HepG2 (cell line): Measurements from ENCODE around the gene NT5C. TPM values are rescaled to one million over a fixed set of nuclear protein-coding genes. Genes with fewer than 3 reads are reported as not detected.

Experiments
- ATAC-seq: fragments of 200-7000 bp; cut with Tn5 transposase; 3 replicates; pipeline ENCODE4 v1.9.1; 2020; ENCODE audit warnings: mild to moderate bottlenecking, moderate library complexity
- BruUV-seq: library from RNA; stranded (reverse); fragments of 400-500 nt; replicated peaks from 2 replicates; lab custom pipeline; 2021; lab: Mats Ljungman, UMichigan
- CTCF ChIA-PET: fragments of 300-600 bp; formaldehyde crosslinking; extraction: SDS; loops from one replicate; lab custom pipeline; 2021; ENCODE audit warnings: low total read pairs, inconsistent platforms, low intra/inter-chr PET ratio; lab: Yijun Ruan, JAX
- POLR2A ChIA-PET: fragments of 350-600 bp; sonication (Branson Sonifier 250); formaldehyde crosslinking; loops from one replicate; lab custom pipeline; 2020; ENCODE audit warnings: antibody characterized with exemption, inconsistent platforms; lab: Yijun Ruan, JAX
- DNase-seq: peaks from one replicate; pipeline ENCODE4 v3.0.0-alpha.2; 2015; ENCODE audit warnings: low spot score
- FAIRE-seq: peaks from 3 replicates; lab custom pipeline; 2011; peaks lifted over from hg19 to GRCh38; lab: Jason Lieb, UNC
- H2AFZ ChIP-seq: one replicate; pipeline ENCODE4 v1.6.1; 2011; ENCODE audit warnings: low read length, inconsistent platforms
- H3K27ac ChIP-seq: fragments of 300-600 bp; 3 replicates; pipeline ENCODE4 v1.8.0; 2011; ENCODE audit warnings: mixed run types, mild to moderate bottlenecking, mixed read lengths, low read length, inconsistent platforms; ENCODE audit not compliant: insufficient read depth; ENCODE audit errors: extremely low read length
- H3K27me3 ChIP-seq, 2 experiments: fragments of 200-600 bp in 1 of 2; 2 replicates in 1 of 2; 3 replicates in 1 of 2; pipeline versions ENCODE4 v1.6.0 to v1.8.0; 2011; ENCODE audit warnings: low read length in 2 of 2, mild to moderate bottlenecking in 2 of 2, moderate library complexity in 2 of 2, inconsistent platforms in 1 of 2; ENCODE audit not compliant: insufficient read depth in 2 of 2, control insufficient read depth in 1 of 2
- H3K36me3 ChIP-seq, 2 experiments: fragments of 200-600 bp in 1 of 2; replicated peaks in 1 of 2; 2 replicates in 1 of 2; 3 replicates in 1 of 2; pipeline versions ENCODE4 v1.5.1 to v1.8.0; 2011; ENCODE audit warnings: low read length in 2 of 2, inconsistent platforms in 1 of 2; ENCODE audit not compliant: insufficient read depth in 2 of 2, control insufficient read depth in 1 of 2
- H3K4me1 ChIP-seq: 2 replicates; pipeline ENCODE4 v1.5.1; 2012; ENCODE audit warnings: low read length, inconsistent platforms; ENCODE audit not compliant: insufficient read depth
- H3K4me2 ChIP-seq: 2 replicates; pipeline ENCODE4 v1.6.0; 2011; ENCODE audit warnings: low read depth, low read length, inconsistent platforms
- H3K4me3 ChIP-seq, 3 experiments: fragments of 200-600 bp in 1 of 3; sonication (generic), shearing (Covaris generic) in 1 of 3; replicated peaks in 1 of 3; 2 replicates each; pipeline ENCODE4 v1.5.1; 2011 to 2016; ENCODE audit warnings: low read length in 3 of 3, inconsistent platforms in 2 of 3, low read depth in 2 of 3, mild to moderate bottlenecking in 2 of 3, control low read depth in 1 of 3, mixed read lengths in 1 of 3; ENCODE audit not compliant: insufficient read depth in 1 of 3
- H3K79me2 ChIP-seq: one replicate; pipeline ENCODE4 v1.6.1; 2011; ENCODE audit warnings: low read length, inconsistent platforms; ENCODE audit not compliant: insufficient read depth
- H3K9ac ChIP-seq: 2 replicates; pipeline ENCODE4 v1.6.0; 2011; ENCODE audit warnings: mild to moderate bottlenecking, low read depth, low read length, inconsistent platforms; ENCODE audit not compliant: insufficient read depth
- H3K9me3 ChIP-seq: 2 replicates; pipeline ENCODE4 v1.5.1; 2012; ENCODE audit warnings: mild to moderate bottlenecking, low read length
- H4K20me1 ChIP-seq: 2 replicates; pipeline ENCODE4 v1.6.0; 2011; ENCODE audit warnings: inconsistent platforms, mild to moderate bottlenecking, low read length, moderate library complexity; ENCODE audit not compliant: insufficient read depth
- ETV6 ChIP-seq: sonication (generic); formaldehyde crosslinking; conservative IDR thresholded peaks from 2 replicates; pipeline ENCODE4 v1.4.0; 2020; ENCODE audit warnings: missing genetic modification reagents
- FOXP1 ChIP-seq, 2 experiments: fragments of 450-650 bp in 1 of 2; IDR thresholded peaks; 2 replicates each; pipeline ENCODE4 v1.6.1; 2017 to 2018; ENCODE audit warnings: antibody characterized with exemption in 1 of 2
- HINFP ChIP-seq: sonication (generic); formaldehyde crosslinking; IDR thresholded peaks from 2 replicates; pipeline ENCODE4 v1.4.0; 2020; ENCODE audit warnings: low read depth, mild to moderate bottlenecking, missing genetic modification reagents
- ISL2 ChIP-seq: sonication (generic); formaldehyde crosslinking; IDR thresholded peaks from 2 replicates; pipeline ENCODE4 v1.5.0; 2020; ENCODE audit warnings: missing genetic modification reagents
- NFE2L1 ChIP-seq: sonication (generic); formaldehyde crosslinking; IDR thresholded peaks from 2 replicates; pipeline ENCODE4 v1.4.0; 2020; ENCODE audit warnings: missing genetic modification reagents, mild to moderate bottlenecking, borderline replicate concordance
- RAD51 ChIP-seq: fragments of 450-650 bp; IDR thresholded peaks from 2 replicates; pipeline ENCODE4 v1.6.1; 2016; ENCODE audit warnings: borderline replicate concordance
- RERE ChIP-seq: IDR thresholded peaks from 2 replicates; pipeline ENCODE4 v1.6.1; 2016; ENCODE audit warnings: low read depth, missing genetic modification reagents, missing compliant biosample characterization
- TCF7 ChIP-seq: sonication (generic); IDR thresholded peaks from 2 replicates; pipeline ENCODE4 v1.6.1; 2016; ENCODE audit warnings: antibody characterized with exemption, low read depth
- ZNF609 ChIP-seq: sonication (generic); formaldehyde crosslinking; IDR thresholded peaks from 2 replicates; pipeline ENCODE4 v1.4.0; 2020; ENCODE audit warnings: mild to moderate bottlenecking, missing genetic modification reagents, borderline replicate concordance
- ZNF773 ChIP-seq: sonication (generic); formaldehyde crosslinking; IDR thresholded peaks from 2 replicates; pipeline ENCODE4 v1.4.0; 2020; ENCODE audit warnings: missing genetic modification reagents, borderline replicate concordance
- WGBS: methylation state at CpG from one replicate; pipeline ENCODE4 v1.1.6; 2017; ENCODE audit warnings: low lambda C conversion rate; 5-methylcytosine and 5-hydroxymethylcytosine counted together
- in situ Hi-C: cut with HindIII; loops from 2 replicates; pipeline ENCODE4 v1.10.0; 2017; ENCODE audit warnings: low pct_unique_long_range_greater_than_20kb; ENCODE audit not compliant: extremely low pct_ligation_motif_present
- intact Hi-C: fragments of 100-400 bp; cut with micrococcal nuclease; formaldehyde crosslinking; loops from one replicate; pipeline ENCODE4 v1.10.0; 2022; ENCODE audit not compliant: unreplicated experiment
- polyA plus RNA-seq, 8 experiments: library from polyadenylated mRNA; depleted of rRNA in 3 of 8; stranded (reverse) in 7 of 8; unstranded in 1 of 8; fragments of >200 nt; fragmentation: Illumina TruSeq in 4 of 8; extraction: Trizol in 4 of 8; gene quantifications; 2 replicates each; pipeline versions ENCODE4 v1.2.1 to v1.2.3, GENCODE V29; 2011 to 2016; ENCODE audit warnings: low read depth in 4 of 8, missing spikeins in 1 of 8, mixed read lengths in 1 of 8; ENCODE audit not compliant: insufficient read depth in 1 of 8
- total RNA-seq, 5 experiments: library from RNA; depleted of rRNA; stranded (reverse); fragments of >200 nt; fragmentation: Illumina TruSeq; extraction: Trizol; gene quantifications; 2 replicates each; pipeline ENCODE4 v1.2.3, GENCODE V29; 2016; ENCODE audit warnings: low read depth in 1 of 5

The NT5C gene
- total and polyA plus RNA-seq, 2 of the 13 experiments (the other 11 are each of a cell fraction or from before 2014, with no cell fraction given): 42.8 to 48.6 TPM

GRCh38 chr17:75109407-75110233 lies 21.9 kb downstream of the NT5C start, which contains the start of gene ARMC7:
Gene ARMC7 (plus strand): TSS chr17:75109969. CDS start chr17:75110289, 320 bp downstream.
- Histone ChIP-seq H4K20me1 (no peaks in the 10 kb centered on the region), H3K36me3 (no peaks in the 10 kb centered on the region; a peak in 1 of 5 replicates), H3K4me3 (peak within 1 kb of the TSS; percentile 69 to 87 (median 79)), H3K9ac (peak within 1 kb of the TSS; percentile 71), H3K4me1 (peaks cover 51% of the 10 kb centered on the region), H3K27me3 (peaks cover 0 to 3% of the 10 kb centered on the region in 2 experiments; a peak in 1 of 5 replicates), H3K9me3 (no peaks in the 10 kb centered on the region), H3K79me2 (peaks cover 8% of the 10 kb centered on the region), H3K27ac (no peak within 1 kb of the TSS), H2AFZ (peak within 1 kb of the TSS; percentile 82), H3K4me2 (peak within 1 kb of the TSS; percentile 95)
- DNase-seq (peak; percentile 77), ATAC-seq (peak; percentile 81), FAIRE-seq (peak; percentile 72)
- in situ Hi-C loops: loop anchor here (5.0 kb wide), 1 partner anchor 303 kb away; no protein-coding TSS in a partner anchor
- 1% methylated on average over 26 of the region's 68 CpGs for WGBS
- POLR2A ChIA-PET: interaction anchor here (0.5 to 2.0 kb wide), 28 partner anchors 8 to 152 kb away, joined by 3 to 14 read pairs (median 6); partner anchors contain the start of genes ATP5PD, CDR2L, GGA3 and JPT1
- intact Hi-C loops: loop anchor here (5.0 kb wide), 3 partner anchors 37 to 303 kb away; no protein-coding TSS in a partner anchor
- CTCF ChIA-PET: interaction anchor here (1.6 kb wide), 1 partner anchor 40 kb away, joined by 6 read pairs; no protein-coding TSS in a partner anchor
- BruUV-seq: TSS peak; percentile 82
- TF ChIP-seq RERE (no peak), FOXP1 (IDR thresholded peaks at IDR 0.05) (no peak), FOXP1 (CRISPR knock-in tag; IDR thresholded peaks at IDR 0.05) (no peak), ZNF773 (CRISPR knock-in tag) (no peak), ZNF609 (CRISPR knock-in tag) (no peak; the same call in 1 of the 2 replicates), ISL2 (peak; percentile 50; the same call in 1 of the 2 replicates), RAD51 (no peak), TCF7 (no peak), HINFP (0 out of 2 replicates have a peak, but pooled peaks have one; percentile 30), NFE2L1 (CRISPR knock-in tag) (no peak), ETV6 (CRISPR knock-in tag) (0 out of 2 replicates have a peak, but pooled peaks have one; percentile 55)
